C4-2B (cell line): ENCODE measurements around the gene CLEC12A.

Experiments
- CTCF ChIP-seq: fragments of 450-650 bp; conservative IDR thresholded peaks from 2 replicates; pipeline ENCODE4 v1.5.1; 2017; ENCODE audit warnings: mild to moderate bottlenecking
- ZFX ChIP-seq: fragments of 450-650 bp; IDR thresholded peaks from 2 replicates; pipeline ENCODE4 v1.6.1; 2017

- TF ChIP-seq CTCF, result no peak
- TF ChIP-seq ZFX, result no peak
These were observed 59.2 kb downstream of the CLEC12A start, which contains the start of gene CLEC9A for GRCh38 chr12:10030446-10030845.
